A549 treated with Mapracorat at 1 μM for 4 hours (cell line): Measurements from ENCODE around the gene GPR171. TPM values are rescaled to one million over a fixed set of nuclear protein-coding genes. Genes with fewer than 3 reads are reported as not detected.

Experiments used
- total RNA-seq: library from RNA; stranded (reverse); fragments of 200-300 nt; extraction: Qiagen RNA extraction; gene quantifications from 5 replicates; pipeline ENCODE4 v1.2.3, GENCODE V29; 2022

GPR171 gene
- total RNA-seq: not detected in 5 replicates

GRCh38 chr3:151203051-151203420, at the start of gene GPR171:
GPR171 (minus strand) TSS chr3:151203216; CDS start chr3:151199386, 3,830 bp downstream.

Other genes starting within 250 kb of the GPR171 start
- gene CLRN1, start 230.5 kb downstream of the GPR171 start, total RNA-seq: not detected in 5 replicates
- gene MED12L, start 117.6 kb downstream of the GPR171 start, total RNA-seq: 0.23 to 1.1 TPM (median 0.49 TPM) in 5 replicates
- gene P2RY14, start 75.3 kb upstream of the GPR171 start, total RNA-seq: not detected in 5 replicates
- gene GPR87, start 113.6 kb upstream of the GPR171 start, total RNA-seq: 2.1 to 2.6 TPM (median 2.3 TPM) in 5 replicates
- not detected in 5 replicates for gene P2RY13, start 126.3 kb upstream of the GPR171 start, total RNA-seq
- gene P2RY12, start 181.5 kb upstream of the GPR171 start, total RNA-seq: not detected in 5 replicates